Fibroblast of gingiva (primary cell): ENCODE results near the gene INTS3.
"Not testable (repeated sequence)": the region's sequence is repeated elsewhere in the genome, so short reads cannot be mapped to it uniquely, and the experiment has no call there.

Experiments used
- DNase-seq: peaks from one replicate; pipeline ENCODE4 v3.0.0-alpha.2; 2011; ENCODE audit warnings: low read depth

Gene INTS3

GRCh38 chr1:153752571-153753195 is 24.8 kb downstream of the INTS3 start:
- peak; percentile 41 for DNase-seq

GRCh38 chr1:153754266-153754665 is 26.4 kb downstream of the INTS3 start:
- no peak for DNase-seq

- peak; percentile 52 for DNase-seq
Observed at GRCh38 chr1:153760440-153760839, 32.6 kb downstream of the INTS3 start.

GRCh38 chr1:153763365-153764225 is 35.7 kb downstream of the INTS3 start:
- DNase-seq = no peak

GRCh38 chr1:153764310-153764709 is 36.5 kb downstream of the INTS3 start:
- DNase-seq = no peak

- not testable (repeated sequence) for DNase-seq
Observed at GRCh38 chr1:153766663-153767062, 38.8 kb downstream of the INTS3 start.

GRCh38 chr1:153767519-153767918 is 39.7 kb downstream of the INTS3 start:
- no peak for DNase-seq

GRCh38 chr1:153768316-153769181 is 40.7 kb downstream of the INTS3 start:
- no peak for DNase-seq

GRCh38 chr1:153769221-153769620 is 41.4 kb downstream of the INTS3 start:
- DNase-seq = no peak

- DNase-seq = no peak
Observed at GRCh38 chr1:153770797-153771196, 42.9 kb downstream of the INTS3 start.

GRCh38 chr1:153771261-153771660 is 43.4 kb downstream of the INTS3 start:
- no peak for DNase-seq

GRCh38 chr1:153771841-153772593 is 44.2 kb downstream of the INTS3 start:
- DNase-seq = no peak

GRCh38 chr1:153773096-153773921 is 45.5 kb downstream of the INTS3 start:
- no peak for DNase-seq

GRCh38 chr1:153774026-153774595 is 46.3 kb downstream of the INTS3 start:
- no peak for DNase-seq

GRCh38 chr1:153774780-153775457 is 47.1 kb downstream of the INTS3 start, which contains the start of gene SLC27A3:
Gene SLC27A3 (plus strand): TSS chr1:153775407. CDS start chr1:153775498, 91 bp downstream.
- DNase-seq = peak; percentile 69

GRCh38 chr1:153775458-153776327 is 47.8 kb downstream of the INTS3 start:
- DNase-seq = peak; percentile 60

- no peak for DNase-seq
Observed at GRCh38 chr1:153776352-153776751, 48.5 kb downstream of the INTS3 start.

GRCh38 chr1:153776845-153777370 is 49.1 kb downstream of the INTS3 start:
- DNase-seq = no peak
